HG03565 (cell line): ENCODE measurements around the gene CEBPA.
"Not testable (repeated sequence)": the region's sequence is repeated elsewhere in the genome, so short reads cannot be mapped to it uniquely, and the experiment has no call there.

Experiments used
- ATAC-seq: cut with Tn5 transposase; IDR thresholded peaks from one replicate; pipeline ENCODE4 v1.9.1; 2021; ENCODE audit warnings: mild to moderate bottlenecking, moderate library complexity; ENCODE audit not compliant: unreplicated experiment

The CEBPA gene

GRCh38 chr19:33301144-33301899 lies 1.0 kb downstream of the CEBPA start:
- no peak for ATAC-seq

- ATAC-seq: no peak
Observed at GRCh38 chr19:33300894-33301143, 1.5 kb downstream of the CEBPA start.

- no peak for ATAC-seq
Observed at GRCh38 chr19:33300009-33300893, 2.1 kb downstream of the CEBPA start.

DNA sequence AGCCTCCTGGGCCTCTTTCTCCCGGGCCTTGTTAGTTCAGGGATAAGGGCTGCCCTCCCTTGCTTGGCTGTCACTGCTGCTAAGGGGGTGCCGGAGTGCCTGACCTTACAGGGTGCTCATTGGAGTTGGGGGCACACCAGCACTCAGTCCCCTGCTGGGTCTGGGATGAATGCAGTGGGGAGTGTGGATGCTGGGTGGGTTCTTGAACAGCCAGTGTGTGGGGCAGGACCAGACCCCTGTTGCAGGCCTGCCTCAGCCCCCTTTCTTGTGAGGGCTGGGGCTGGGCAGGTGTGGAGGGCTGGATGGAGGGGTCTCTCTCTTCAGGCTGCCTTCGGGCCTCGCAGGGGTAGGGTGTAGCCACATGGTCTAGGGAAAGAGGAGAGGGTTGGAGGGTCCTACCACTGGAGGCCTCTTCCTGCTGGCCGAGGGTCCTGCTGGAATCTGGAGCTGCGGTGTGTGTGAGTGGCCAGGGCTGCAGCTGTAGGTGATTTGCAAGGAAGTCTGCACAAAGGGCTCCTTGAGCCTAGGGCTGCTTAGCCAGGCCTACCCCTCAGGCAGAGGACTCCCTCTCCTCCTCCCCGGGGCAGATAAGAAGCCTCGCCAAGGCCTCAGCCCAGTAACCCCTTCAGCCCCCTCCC lies 3.2 kb downstream of the CEBPA start:
- no peak for ATAC-seq

DNA sequence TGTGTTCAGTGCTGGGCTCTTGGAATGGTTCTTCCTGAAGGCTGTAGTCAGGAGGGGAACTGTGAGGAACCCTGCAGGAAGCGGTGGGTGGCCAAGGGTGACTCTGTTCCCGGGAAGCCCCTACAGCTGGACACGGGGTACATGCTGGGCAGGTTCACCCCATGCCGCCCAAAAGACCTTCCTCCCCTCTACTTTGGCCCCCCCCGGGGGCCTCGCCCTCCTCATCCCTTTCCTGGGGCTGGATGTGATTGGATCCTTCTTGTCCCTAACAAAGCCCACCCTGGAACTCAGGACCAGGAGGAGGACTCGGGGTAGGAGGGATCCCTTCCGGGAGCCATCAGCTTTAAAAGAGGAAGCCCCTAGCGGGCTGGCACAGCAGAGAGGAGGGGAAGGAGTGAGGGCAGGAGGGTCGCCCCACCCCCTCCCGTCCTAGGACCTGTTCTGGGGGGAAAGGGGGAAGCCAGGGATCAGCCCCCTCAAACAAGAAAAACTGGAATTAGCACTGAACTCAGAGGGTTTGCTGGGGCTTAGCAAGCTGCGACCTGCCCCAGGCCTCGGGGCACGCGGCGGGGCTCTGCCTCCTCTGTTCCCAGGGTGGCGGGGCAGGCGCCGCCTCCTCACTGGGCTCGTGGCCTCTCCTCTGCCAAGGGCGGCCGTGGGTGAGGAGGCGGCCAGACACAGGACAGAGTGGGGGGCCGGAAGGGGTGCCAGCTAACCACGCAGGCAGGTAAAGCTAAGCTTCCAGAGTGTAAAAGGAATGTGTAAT lies 4.0 kb downstream of the CEBPA start:
- no peak for ATAC-seq

- ATAC-seq: no peak
Observed at GRCh38 chr19:33297401-33298145, 4.8 kb downstream of the CEBPA start.

DNA sequence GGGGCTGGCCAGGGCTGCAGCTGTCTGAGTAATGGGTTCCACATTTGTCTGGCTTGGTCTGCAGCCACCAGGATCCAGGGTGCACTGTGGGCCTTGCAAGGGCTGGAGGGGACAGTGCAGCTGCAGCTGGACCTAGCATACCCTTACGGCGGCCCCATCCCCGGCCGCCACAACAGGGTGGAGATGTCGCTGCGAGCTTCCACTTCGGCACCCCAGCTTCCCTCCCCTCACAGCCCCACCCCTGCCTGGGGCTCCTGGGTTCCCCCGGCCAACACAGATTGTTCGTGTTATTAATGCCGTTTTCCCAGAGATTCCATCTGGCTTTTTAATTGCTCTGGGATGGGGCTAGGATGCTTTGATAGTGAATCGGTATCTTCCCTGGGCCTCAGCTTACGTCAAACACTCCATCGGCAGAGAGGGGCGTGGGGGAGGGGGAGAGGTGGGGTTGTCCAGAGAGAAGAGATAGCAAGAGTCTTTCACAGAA lies 5.8 kb downstream of the CEBPA start:
- no peak for ATAC-seq

DNA sequence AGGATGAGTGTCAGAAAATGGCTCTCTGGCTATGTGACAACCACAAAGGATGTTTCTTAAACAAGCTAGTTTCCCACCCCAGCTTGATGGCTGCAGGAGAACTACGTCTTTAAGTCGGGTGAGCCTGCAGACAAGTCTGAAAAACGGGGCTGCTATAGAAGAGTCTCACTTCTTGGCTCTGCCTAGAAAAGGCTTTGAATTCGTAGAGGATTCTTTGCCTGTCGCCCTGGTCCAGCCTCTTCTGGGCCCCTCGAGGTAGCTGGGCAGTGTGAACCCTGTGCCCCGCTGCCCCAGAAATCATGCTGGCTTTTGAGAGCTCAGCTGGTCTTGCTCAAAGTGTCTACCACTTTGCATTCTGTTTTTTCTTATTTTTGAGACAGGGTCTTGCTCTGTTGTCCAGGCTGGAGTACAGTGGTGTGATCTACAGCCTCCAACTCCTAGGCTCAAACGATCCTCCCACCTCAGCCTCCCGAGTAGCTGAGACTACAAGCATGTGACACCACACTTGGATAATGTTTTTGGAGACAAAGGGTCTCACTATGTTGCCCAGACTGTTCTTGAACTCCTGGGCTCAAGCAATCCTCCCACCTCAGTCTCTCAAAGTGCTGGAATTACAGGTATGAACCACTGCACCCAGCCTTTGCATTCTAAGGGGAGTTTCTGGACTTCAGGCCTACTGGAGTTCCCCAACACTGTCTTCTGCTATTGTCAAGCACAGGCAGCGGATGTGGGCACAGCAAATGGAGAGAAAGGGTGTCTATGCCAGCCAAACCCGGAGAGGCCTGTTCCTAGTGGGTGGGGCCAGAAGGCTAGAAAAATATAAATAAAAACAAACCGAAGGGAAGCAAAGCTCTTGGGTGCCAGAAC lies 6.5 kb downstream of the CEBPA start:
- no peak for ATAC-seq

DNA sequence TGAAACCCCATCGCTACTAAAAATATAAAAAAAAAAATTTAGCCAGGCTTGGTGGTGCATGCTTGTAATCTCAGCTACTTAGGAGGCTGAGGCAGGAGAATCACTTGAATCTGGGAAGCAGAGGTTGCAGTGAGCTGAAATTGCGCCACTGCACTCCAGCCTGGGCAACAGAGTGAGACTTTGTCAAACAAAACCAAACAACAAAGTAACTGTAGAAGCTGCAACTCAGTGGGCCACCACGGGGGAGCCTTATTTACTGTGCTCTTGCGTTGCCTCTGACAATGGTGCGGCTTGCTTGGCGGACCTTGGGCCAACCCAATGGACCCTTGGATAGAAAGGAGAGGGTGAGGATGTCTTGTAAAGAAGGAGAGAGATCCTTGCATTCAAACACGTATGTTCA lies 7.3 kb downstream of the CEBPA start:
- not testable (repeated sequence) for ATAC-seq

- ATAC-seq: no peak
Observed at GRCh38 chr19:33294058-33294798, 8.1 kb downstream of the CEBPA start.

GRCh38 chr19:33293255-33294057 lies 8.9 kb downstream of the CEBPA start:
- no peak for ATAC-seq

DNA sequence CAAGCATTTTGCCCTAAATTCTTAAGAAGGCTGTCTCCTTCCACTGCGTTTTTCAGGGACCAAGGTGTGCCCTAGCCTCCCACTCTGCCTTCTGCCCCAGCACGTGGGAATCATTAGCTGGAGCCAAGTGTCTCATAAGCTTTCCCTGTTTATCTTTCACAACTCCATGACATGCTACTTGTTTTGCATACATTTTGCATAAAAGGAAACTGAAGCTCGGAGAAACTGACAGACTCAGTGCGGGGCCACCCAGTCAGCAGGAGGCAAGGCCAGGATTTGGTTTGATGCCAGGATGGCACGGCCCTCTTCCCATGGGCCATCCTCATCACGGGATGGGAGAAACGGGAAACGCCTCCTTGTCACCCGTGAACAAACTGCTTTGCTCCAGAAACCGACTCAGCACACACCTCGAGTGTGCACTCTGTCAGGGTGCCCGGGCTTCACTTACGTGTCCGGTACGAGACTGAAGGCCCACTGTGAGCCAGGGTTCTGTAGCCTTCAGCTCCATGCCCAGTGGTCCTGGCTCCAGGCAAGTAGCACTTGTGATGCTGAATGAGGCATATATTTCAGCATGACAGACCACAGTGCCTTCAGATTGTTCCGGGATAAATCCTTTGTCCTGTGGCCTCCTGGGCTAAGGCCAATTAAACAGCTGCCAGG lies 9.6 kb downstream of the CEBPA start:
- no peak for ATAC-seq

GRCh38 chr19:33291623-33292534 lies 10.5 kb downstream of the CEBPA start:
- ATAC-seq: no peak

- ATAC-seq: no peak
Observed at GRCh38 chr19:33290956-33291622, 11.2 kb downstream of the CEBPA start.

GRCh38 chr19:33290082-33290815 lies 12.1 kb downstream of the CEBPA start:
- no peak for ATAC-seq
